ENCODE results near the gene BNC2. TPM values are rescaled to one million over a fixed set of nuclear protein-coding genes. Genes with fewer than 3 reads are reported as not detected.

Gene BNC2
- total and polyA plus RNA-seq, 2 of the 4 experiments (the other 2 are of a cell fraction): 15.5 to 45.2 TPM

DNA sequence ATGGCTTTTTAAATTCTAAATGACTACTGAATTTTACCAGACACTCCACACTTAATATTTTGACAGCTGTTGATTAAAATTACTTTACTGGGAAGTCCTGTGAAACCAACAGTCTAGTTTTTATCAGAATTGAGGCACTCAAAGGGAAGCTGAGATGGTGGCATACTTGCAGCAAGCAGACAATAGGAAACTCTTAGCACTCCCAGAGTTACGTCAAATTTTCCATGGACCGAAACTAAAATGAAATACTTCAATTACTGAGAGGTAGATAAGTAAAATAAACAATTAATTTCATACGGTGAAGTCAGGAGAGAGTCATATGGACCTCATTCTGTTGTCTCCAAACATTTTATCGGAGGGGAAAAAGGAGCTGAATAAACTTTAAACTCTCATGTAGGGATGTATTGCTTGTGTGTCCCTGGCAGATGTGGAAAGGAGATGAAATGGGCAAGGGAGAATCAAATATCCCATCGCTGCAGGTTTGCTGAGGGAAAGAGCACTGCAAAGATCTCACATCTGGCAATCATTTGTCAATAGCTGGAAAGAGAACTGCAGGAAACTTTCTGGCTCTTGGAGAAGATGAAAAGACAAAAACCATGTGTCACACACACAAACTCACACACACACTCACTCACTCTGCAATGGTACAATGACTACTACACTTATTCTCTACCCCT, 189.4 kb downstream of the BNC2 start:
- H4K20me1 ChIP-seq (ENCODE audit: insufficient read depth, low read length): no peaks in the 10 kb centered on the region; the same call in 1 of the 2 replicates
- no peak overlapping the region for H3K9ac ChIP-seq (ENCODE audit: low read depth, low read length)
- peak overlapping the region; percentile 42; the same call in 1 of the 2 replicates for H3K14ac ChIP-seq (replicated peaks; ENCODE audit: low read depth, low read length)
- no peak overlapping the region for H3K56ac ChIP-seq (ENCODE audit: extremely low read depth, insufficient read depth, low read length)
- H2BK120ac ChIP-seq (ENCODE audit: low read depth, low read length): no peak overlapping the region
- H2AK5ac ChIP-seq (ENCODE audit: low read depth, low read length): peak overlapping the region; percentile 37; the same call in 1 of the 2 replicates
- ChIA-PET CTCF (interaction anchor here (0.6 to 0.8 kb wide), 2 partner anchors 19 to 62 kb away, joined by 3 read pairs; no protein-coding TSS in a partner anchor), POLR2A (ENCODE audit: unreplicated experiment) (no interaction called here)
- no peak for TF ChIP-seq RFX5 (IDR thresholded peaks at IDR 0.05; ENCODE audit: low read depth, low read length)
- no peak for TF ChIP-seq RAD21 (IDR thresholded peaks at IDR 0.05; ENCODE audit: low read length)
- no peak for TF ChIP-seq NFE2L2 (IDR thresholded peaks at IDR 0.05; ENCODE audit: low read depth, low read length)
- no peak for TF ChIP-seq CEBPB (IDR thresholded peaks at IDR 0.05; ENCODE audit: low read depth, low read length)
- TF ChIP-seq, protein P1, sequence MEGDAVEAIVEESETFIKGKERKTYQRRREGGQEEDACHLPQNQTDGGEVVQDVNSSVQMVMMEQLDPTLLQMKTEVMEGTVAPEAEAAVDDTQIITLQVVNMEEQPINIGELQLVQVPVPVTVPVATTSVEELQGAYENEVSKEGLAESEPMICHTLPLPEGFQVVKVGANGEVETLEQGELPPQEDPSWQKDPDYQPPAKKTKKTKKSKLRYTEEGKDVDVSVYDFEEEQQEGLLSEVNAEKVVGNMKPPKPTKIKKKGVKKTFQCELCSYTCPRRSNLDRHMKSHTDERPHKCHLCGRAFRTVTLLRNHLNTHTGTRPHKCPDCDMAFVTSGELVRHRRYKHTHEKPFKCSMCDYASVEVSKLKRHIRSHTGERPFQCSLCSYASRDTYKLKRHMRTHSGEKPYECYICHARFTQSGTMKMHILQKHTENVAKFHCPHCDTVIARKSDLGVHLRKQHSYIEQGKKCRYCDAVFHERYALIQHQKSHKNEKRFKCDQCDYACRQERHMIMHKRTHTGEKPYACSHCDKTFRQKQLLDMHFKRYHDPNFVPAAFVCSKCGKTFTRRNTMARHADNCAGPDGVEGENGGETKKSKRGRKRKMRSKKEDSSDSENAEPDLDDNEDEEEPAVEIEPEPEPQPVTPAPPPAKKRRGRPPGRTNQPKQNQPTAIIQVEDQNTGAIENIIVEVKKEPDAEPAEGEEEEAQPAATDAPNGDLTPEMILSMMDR (conservative IDR thresholded peaks at IDR 0.05; ENCODE audit: low read depth, low read length): no peak
- TF ChIP-seq MAZ (IDR thresholded peaks at IDR 0.05; ENCODE audit: borderline replicate concordance, low read depth, low read length): no peak
- TF ChIP-seq BHLHE40 (IDR thresholded peaks at IDR 0.05; ENCODE audit: low read depth, low read length): no peak
- TF ChIP-seq POLR2A (IDR thresholded peaks at IDR 0.05; ENCODE audit: low read depth, low read length): no peak
- TF ChIP-seq FOS (IDR thresholded peaks at IDR 0.05; ENCODE audit: low read depth, low read length): no peak
- peaks cover 34 to 49% of the 10 kb centered on the region in 2 experiments for H3K79me1 ChIP-seq (ENCODE audit: low read depth in 1 of 2, low read length in 2 of 2)
- DNase-seq: peak; percentile 59
- in situ Hi-C loops (cut with MboI; ENCODE audit: low sequenced_read_pairs): no loop called here
- H2AK9ac ChIP-seq (replicated peaks; ENCODE audit: low read depth, low read length, poor library complexity): no peak overlapping the region
- H3K4me2 ChIP-seq (ENCODE audit: low read depth, low read length): peak overlapping the region; percentile 71
- H2BK15ac ChIP-seq (ENCODE audit: low read depth, low read length): no peak overlapping the region
- H3K36me3 ChIP-seq (ENCODE audit: control insufficient read depth, insufficient read depth, low read length): peaks cover 7% of the 10 kb centered on the region; the same call in 1 of the 2 replicates
- peaks cover 7% of the 10 kb centered on the region for H3K4me1 ChIP-seq (ENCODE audit: control insufficient read depth, insufficient read depth, low read length)
- no peaks in the 10 kb centered on the region for H3K27me3 ChIP-seq (ENCODE audit: control insufficient read depth, insufficient read depth, low read length)
- H3K27ac ChIP-seq (ENCODE audit: insufficient read depth, low read length): no peak overlapping the region
- WGBS, 2 experiments (ENCODE audit: extremely low coverage in 2 of 2, insufficient read length in 1 of 2): no CpG with 5 or more reads among the region's 5 CpGs
- no peak overlapping the region for H3K4me3 ChIP-seq (ENCODE audit: insufficient read depth, low read depth, low read length)
- no peaks in the 10 kb centered on the region for H3K9me3 ChIP-seq (ENCODE audit: control insufficient read depth, insufficient read depth, low read length)
- H3K9me1 ChIP-seq (ENCODE audit: insufficient read depth, low read length): peaks cover 6% of the 10 kb centered on the region
- no peak overlapping the region for H3K18ac ChIP-seq (ENCODE audit: low read depth, low read length)
- intact Hi-C loops (cut with micrococcal nuclease): no loop called here
- H4K91ac ChIP-seq (ENCODE audit: insufficient read depth, low read depth, low read length): no peak overlapping the region
- no peak overlapping the region for H2BK5ac ChIP-seq (ENCODE audit: low read depth, low read length, poor library complexity, severe bottlenecking)
- BruUV-seq (replicated peaks): no TSS peak
- H3K23ac ChIP-seq (ENCODE audit: low read depth, low read length): peak overlapping the region; percentile 18; the same call in 1 of the 2 replicates
- 0 out of 2 replicates have a peak overlapping the region, but pooled peaks have one; percentile 8 for H2BK20ac ChIP-seq (ENCODE audit: low read depth, low read length)
- dilution Hi-C loops (cut with HindIII; ENCODE audit: low sequenced_read_pairs, unreplicated experiment): no loop called here
- peak overlapping the region in 1 of 2 experiments; percentile 2; a peak in 1 of 4 replicates for H4K8ac ChIP-seq (ENCODE audit: low read depth in 2 of 2, low read length in 2 of 2)
- peak; percentile 38; the same call in 1 of the 2 replicates for ATAC-seq (ENCODE audit: low read depth)
- no peak overlapping the region for H2AFZ ChIP-seq (replicated peaks; ENCODE audit: low read length, poor library complexity)
- peak overlapping the region; percentile 14; the same call in 1 of the 2 replicates for H3K4ac ChIP-seq (ENCODE audit: low read depth, low read length)
- no peak overlapping the region for H4K5ac ChIP-seq (ENCODE audit: low read depth, low read length)
